Natural killer cell (primary cell): ENCODE results near the gene TMEM106A. TPM values are rescaled to one million over a fixed set of nuclear protein-coding genes. Genes with fewer than 3 reads are reported as not detected.
A peak's percentile ranks its signal among the peaks of the same experiment; 100 is the strongest.
"Not testable (repeated sequence)": the region's sequence is repeated elsewhere in the genome, so short reads cannot be mapped to it uniquely, and the experiment has no call there.

Experiments
- ATAC-seq, 3 donors: fragments of 150-1000 bp in 2 of 3; fragments of 200-7000 bp in 1 of 3; cut with Tn5 transposase; 1 replicate in 1 of 3; 2 replicates in 2 of 3; pipeline ENCODE4 v1.10.0; 2021; ENCODE audit warnings: mild to moderate bottlenecking in 2 of 3, moderate library complexity in 2 of 3
- DNase-seq, 2 donors: peaks; one replicate each; pipeline versions ENCODE4 v3.0.0 to v3.0.0-alpha.2; 2013 to 2021; ENCODE audit warnings: mixed read lengths in 1 of 2
- H3K27ac ChIP-seq: one replicate; pipeline ENCODE4 v1.5.1; 2013; ENCODE audit warnings: mild to moderate bottlenecking, low read length
- H3K27me3 ChIP-seq: one replicate; pipeline ENCODE4 v1.6.1; 2013; ENCODE audit warnings: low read length; ENCODE audit not compliant: control insufficient read depth, insufficient read depth
- H3K36me3 ChIP-seq: one replicate; pipeline ENCODE4 v1.6.1; 2013; ENCODE audit warnings: low read length; ENCODE audit not compliant: control insufficient read depth, insufficient read depth
- H3K4me1 ChIP-seq: one replicate; pipeline ENCODE4 v1.6.1; 2013; ENCODE audit warnings: low read length; ENCODE audit not compliant: control insufficient read depth, insufficient read depth
- H3K4me3 ChIP-seq: one replicate; pipeline ENCODE4 v1.5.1; 2013; ENCODE audit warnings: low read length
- H3K9me3 ChIP-seq: one replicate; pipeline ENCODE4 v1.6.1; 2013; ENCODE audit warnings: low read length; ENCODE audit not compliant: control insufficient read depth, insufficient read depth
- H3K27ac Mint-ChIP-seq, 2 donors: one replicate each; pipeline ENCODE4 v1.8.0; 2022; ENCODE audit warnings: mild to moderate bottlenecking in 2 of 2, mixed read lengths in 2 of 2, moderate library complexity in 1 of 2
- H3K27me3 Mint-ChIP-seq, 2 donors: one replicate each; pipeline ENCODE4 v1.8.0; 2022; ENCODE audit warnings: low read depth in 2 of 2, mixed read lengths in 2 of 2
- H3K36me3 Mint-ChIP-seq: one replicate; pipeline ENCODE4 v1.8.0; 2022; ENCODE audit warnings: mixed read lengths
- H3K4me1 Mint-ChIP-seq, 2 donors: one replicate each; pipeline ENCODE4 v1.8.0; 2022; ENCODE audit warnings: mixed read lengths in 2 of 2
- H3K4me3 Mint-ChIP-seq: one replicate; pipeline ENCODE4 v1.8.0; 2022; ENCODE audit warnings: mild to moderate bottlenecking, moderate library complexity, mixed read lengths
- H3K9me3 Mint-ChIP-seq, 2 donors: one replicate each; pipeline ENCODE4 v1.8.0; 2022; ENCODE audit warnings: mixed read lengths in 2 of 2
- WGBS: methylation state at CpG from one replicate; pipeline ENCODE4 v1.1.7; 2013; ENCODE audit warnings: missing lambda C conversion rate; ENCODE audit not compliant: insufficient coverage; 5-methylcytosine and 5-hydroxymethylcytosine counted together
- intact Hi-C: fragments of 100-400 bp; cut with micrococcal nuclease; formaldehyde crosslinking; loops from one replicate; pipeline ENCODE4 v1.14.2; 2022
- total RNA-seq, 4 donors: library from RNA; stranded (reverse); fragments of 120-200 nt in 1 of 4; gene quantifications; one replicate each; pipeline versions ENCODE4 v1.2.3 to v1.2.4, GENCODE V29; 2013 to 2022
- TF ChIP-seq, protein P1 (sequence below): fragments of 200-600 bp; IDR thresholded peaks from one replicate; pipeline ENCODE4 v1.8.0; 2022; ENCODE audit warnings: antibody characterized with exemption

TMEM106A gene
- total RNA-seq, 3 donors from 2014 or later (not counting 1 experiment from before 2014, with no cell fraction given), result 22.0 to 27.4 (median 22.4) TPM

GRCh38 chr17:43175213-43176118 lies 36.2 kb upstream of the TMEM106A start:
- no peaks in the 10 kb centered on the region for H3K27me3 ChIP-seq
- peaks cover 16% of the 10 kb centered on the region for H3K4me1 ChIP-seq
- Mint-ChIP-seq H3K36me3 (peaks cover 18% of the 10 kb centered on the region), H3K9me3 (no peaks in the 10 kb centered on the region), H3K4me3 (peak overlapping the region; percentile 2), H3K27me3 (no peaks in the 10 kb centered on the region), H3K4me1 (peaks cover 32 to 36% of the 10 kb centered on the region in 2 donors), H3K27ac (peak overlapping the region; percentile 73 to 90)
- H3K4me3 ChIP-seq, result no peak overlapping the region
- intact Hi-C loops, result loop anchor here (10.0 kb wide), 1 partner anchor 139 kb away; no protein-coding TSS in a partner anchor
- H3K27ac ChIP-seq, result no peak overlapping the region
- WGBS, result 93% methylated on average over 3 of the region's 4 CpGs
- no peaks in the 10 kb centered on the region for H3K9me3 ChIP-seq
- ATAC-seq (no peak), DNase-seq (no peak)
- peaks cover 40% of the 10 kb centered on the region for H3K36me3 ChIP-seq
- TF ChIP-seq, protein P1, sequence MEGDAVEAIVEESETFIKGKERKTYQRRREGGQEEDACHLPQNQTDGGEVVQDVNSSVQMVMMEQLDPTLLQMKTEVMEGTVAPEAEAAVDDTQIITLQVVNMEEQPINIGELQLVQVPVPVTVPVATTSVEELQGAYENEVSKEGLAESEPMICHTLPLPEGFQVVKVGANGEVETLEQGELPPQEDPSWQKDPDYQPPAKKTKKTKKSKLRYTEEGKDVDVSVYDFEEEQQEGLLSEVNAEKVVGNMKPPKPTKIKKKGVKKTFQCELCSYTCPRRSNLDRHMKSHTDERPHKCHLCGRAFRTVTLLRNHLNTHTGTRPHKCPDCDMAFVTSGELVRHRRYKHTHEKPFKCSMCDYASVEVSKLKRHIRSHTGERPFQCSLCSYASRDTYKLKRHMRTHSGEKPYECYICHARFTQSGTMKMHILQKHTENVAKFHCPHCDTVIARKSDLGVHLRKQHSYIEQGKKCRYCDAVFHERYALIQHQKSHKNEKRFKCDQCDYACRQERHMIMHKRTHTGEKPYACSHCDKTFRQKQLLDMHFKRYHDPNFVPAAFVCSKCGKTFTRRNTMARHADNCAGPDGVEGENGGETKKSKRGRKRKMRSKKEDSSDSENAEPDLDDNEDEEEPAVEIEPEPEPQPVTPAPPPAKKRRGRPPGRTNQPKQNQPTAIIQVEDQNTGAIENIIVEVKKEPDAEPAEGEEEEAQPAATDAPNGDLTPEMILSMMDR, result no peak

GRCh38 chr17:43176119-43176570 lies 35.5 kb upstream of the TMEM106A start:
- H3K27me3 ChIP-seq, result no peaks in the 10 kb centered on the region
- no peak overlapping the region for H3K27ac ChIP-seq
- no peak overlapping the region for H3K4me3 ChIP-seq
- no peak for ATAC-seq
- H3K9me3 ChIP-seq, result no peaks in the 10 kb centered on the region
- H3K4me1 ChIP-seq, result peaks cover 16% of the 10 kb centered on the region
- Mint-ChIP-seq H3K27me3 (no peaks in the 10 kb centered on the region), H3K36me3 (peaks cover 18% of the 10 kb centered on the region), H3K4me3 (peak overlapping the region; percentile 2), H3K4me1 (peaks cover 32 to 36% of the 10 kb centered on the region in 2 donors), H3K9me3 (no peaks in the 10 kb centered on the region), H3K27ac (peak overlapping the region; percentile 73 to 90)
- TF ChIP-seq, protein P1, result no peak
- intact Hi-C loops, result loop anchor here (10.0 kb wide), 1 partner anchor 139 kb away; no protein-coding TSS in a partner anchor
- peaks cover 45% of the 10 kb centered on the region for H3K36me3 ChIP-seq
- peak in 1 of 2 donors; percentile 13 for DNase-seq
- 47% methylated on average over 2 of the region's 2 CpGs for WGBS

GRCh38 chr17:43183921-43184320 lies 27.8 kb upstream of the TMEM106A start:
- ATAC-seq, result no peak
- H3K36me3 Mint-ChIP-seq, result no peaks in the 10 kb centered on the region
- H3K9me3 ChIP-seq, result no peaks in the 10 kb centered on the region
- no peak overlapping the region for H3K27ac ChIP-seq
- H3K27ac Mint-ChIP-seq, result no peak overlapping the region
- intact Hi-C loops, result no loop called here
- TF ChIP-seq, protein P1, result no peak
- no peak overlapping the region for H3K4me3 ChIP-seq
- no peak for DNase-seq
- 97% methylated on average over 3 of the region's 3 CpGs for WGBS
- H3K4me3 Mint-ChIP-seq, result no peak overlapping the region
- no peaks in the 10 kb centered on the region for H3K27me3 ChIP-seq
- no peaks in the 10 kb centered on the region for H3K9me3 Mint-ChIP-seq
- H3K4me1 ChIP-seq, result no peaks in the 10 kb centered on the region
- no peaks in the 10 kb centered on the region for H3K27me3 Mint-ChIP-seq
- peaks cover 40% of the 10 kb centered on the region for H3K36me3 ChIP-seq
- no peaks in the 10 kb centered on the region for H3K4me1 Mint-ChIP-seq

DNA sequence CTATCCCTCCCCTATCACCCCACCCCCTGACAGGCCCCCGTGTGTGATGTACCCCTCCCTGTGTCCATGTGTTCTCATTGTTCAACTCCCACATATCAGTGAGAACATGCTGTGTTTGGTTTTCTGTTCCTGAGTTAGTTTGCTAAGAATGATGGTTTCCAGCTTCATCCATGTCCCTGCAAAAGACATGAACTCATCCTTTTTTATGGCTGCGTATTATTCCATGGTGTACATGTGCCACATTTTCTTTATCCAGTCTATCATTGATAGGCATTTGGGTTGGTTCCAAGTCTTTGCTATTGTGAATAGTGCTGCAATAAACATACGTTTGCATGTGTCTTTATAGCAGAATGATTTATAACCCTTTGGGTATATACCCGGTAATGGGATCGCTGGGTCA lies 25.0 kb upstream of the TMEM106A start:
- intact Hi-C loops, H3K27ac Mint-ChIP-seq, H3K9me3 Mint-ChIP-seq, H3K27ac ChIP-seq, H3K4me3 ChIP-seq, H3K4me3 Mint-ChIP-seq, H3K27me3 Mint-ChIP-seq, H3K27me3 ChIP-seq, DNase-seq, H3K9me3 ChIP-seq, ATAC-seq, H3K4me1 Mint-ChIP-seq, H3K36me3 Mint-ChIP-seq, H3K4me1 ChIP-seq: not testable (repeated sequence)
- peaks cover 46% of the 10 kb centered on the region for H3K36me3 ChIP-seq
- WGBS, result 100% methylated on average over 5 of the region's 5 CpGs
